ENCODE measurements around the gene ALDH8A1. TPM values are rescaled to one million over a fixed set of nuclear protein-coding genes. Genes with fewer than 3 reads are reported as not detected.

ALDH8A1 gene
- total RNA-seq: 0.58 and 1.2 TPM in 2 replicates
- long read RNA-seq: 0 reads

- H3K9me3 Mint-ChIP-seq: peaks cover 5% of the 10 kb centered on the region
- no peaks in the 10 kb centered on the region for H3K36me3 Mint-ChIP-seq (ENCODE audit: low read depth)
- no peaks in the 10 kb centered on the region for H3K4me1 Mint-ChIP-seq
- no peak within 1 kb of the TSS for H3K4me3 Mint-ChIP-seq
- H3K27ac Mint-ChIP-seq (ENCODE audit: unreplicated experiment): no peak within 1 kb of the TSS
- no peak for DNase-seq (ENCODE audit: low read depth, low spot score)
- H3K27me3 Mint-ChIP-seq (ENCODE audit: low read depth): no peaks in the 10 kb centered on the region
- no peak for TF ChIP-seq CTCF (conservative IDR thresholded peaks at IDR 0.05)
Measured at GRCh38 chr6:134949927-134950326, at the start of gene ALDH8A1. Gene ALDH8A1, minus strand, starts transcription at chr6:134950101. Its CDS starts 48 bp downstream, at chr6:134950053.

DNA sequence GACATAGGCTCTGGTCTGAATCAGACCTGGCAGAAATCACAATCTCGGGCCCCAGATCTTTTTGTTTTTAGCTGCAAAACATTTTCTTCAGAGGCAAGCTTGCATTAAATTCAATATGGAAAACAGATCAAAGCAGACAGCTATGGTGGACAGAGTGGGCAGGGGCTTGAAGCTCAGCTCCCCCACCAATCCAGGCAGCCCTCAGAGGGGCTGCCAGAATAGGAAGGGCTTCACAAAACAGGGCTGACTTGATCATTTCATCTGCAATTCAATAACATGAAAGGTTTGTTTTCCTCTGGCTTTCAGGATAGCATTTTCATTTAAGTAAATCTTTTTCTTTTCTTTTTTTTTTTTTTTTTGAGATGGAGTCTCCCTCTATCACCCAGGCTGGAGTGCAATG, 49.2 kb upstream of the ALDH8A1 start:
- peaks cover 9% of the 10 kb centered on the region for H3K36me3 Mint-ChIP-seq (ENCODE audit: low read depth)
- H3K27me3 Mint-ChIP-seq (ENCODE audit: low read depth): no peaks in the 10 kb centered on the region
- no peak overlapping the region for H3K4me3 Mint-ChIP-seq
- no peak for DNase-seq (ENCODE audit: low read depth, low spot score)
- no peaks in the 10 kb centered on the region for H3K4me1 Mint-ChIP-seq
- no peak overlapping the region for H3K27ac Mint-ChIP-seq (ENCODE audit: unreplicated experiment)
- no peaks in the 10 kb centered on the region for H3K9me3 Mint-ChIP-seq
- no peak for TF ChIP-seq CTCF (conservative IDR thresholded peaks at IDR 0.05)

GRCh38 chr6:134997133-134997995, 47.5 kb upstream of the ALDH8A1 start:
- DNase-seq (ENCODE audit: low read depth, low spot score): no peak
- no peak overlapping the region for H3K27ac Mint-ChIP-seq (ENCODE audit: unreplicated experiment)
- H3K36me3 Mint-ChIP-seq (ENCODE audit: low read depth): peaks cover 9% of the 10 kb centered on the region
- H3K4me3 Mint-ChIP-seq: no peak overlapping the region
- no peaks in the 10 kb centered on the region for H3K27me3 Mint-ChIP-seq (ENCODE audit: low read depth)
- no peak for TF ChIP-seq CTCF (conservative IDR thresholded peaks at IDR 0.05)
- H3K4me1 Mint-ChIP-seq: no peaks in the 10 kb centered on the region
- no peaks in the 10 kb centered on the region for H3K9me3 Mint-ChIP-seq

GRCh38 chr6:134995536-134995935, 45.6 kb upstream of the ALDH8A1 start:
- no peak for TF ChIP-seq CTCF (conservative IDR thresholded peaks at IDR 0.05)
- no peaks in the 10 kb centered on the region for H3K4me1 Mint-ChIP-seq
- no peak overlapping the region for H3K4me3 Mint-ChIP-seq
- no peak for DNase-seq (ENCODE audit: low read depth, low spot score)
- H3K36me3 Mint-ChIP-seq (ENCODE audit: low read depth): peaks cover 9% of the 10 kb centered on the region
- H3K27ac Mint-ChIP-seq (ENCODE audit: unreplicated experiment): no peak overlapping the region
- H3K9me3 Mint-ChIP-seq: no peaks in the 10 kb centered on the region
- H3K27me3 Mint-ChIP-seq (ENCODE audit: low read depth): no peaks in the 10 kb centered on the region

DNA sequence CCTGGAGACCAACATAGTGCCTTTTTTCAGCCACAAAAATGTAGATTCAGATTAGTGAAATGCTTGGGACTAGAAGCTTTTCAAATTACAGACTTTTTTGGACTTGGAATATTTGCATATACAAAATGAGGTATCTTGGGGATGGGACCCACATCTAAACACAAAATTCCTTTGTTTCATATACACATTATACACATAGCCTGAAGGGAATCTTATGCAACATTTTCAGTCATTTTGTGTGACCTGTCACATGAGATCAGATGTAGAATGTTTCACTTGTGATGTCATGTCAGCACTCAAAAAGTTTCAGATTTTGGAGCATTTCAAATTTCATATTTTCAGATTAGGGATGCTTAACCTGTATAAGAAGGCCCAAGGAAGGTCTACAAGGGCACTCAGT, 44.5 kb upstream of the ALDH8A1 start:
- Mint-ChIP-seq H3K4me1 (peaks cover 3% of the 10 kb centered on the region), H3K36me3 (ENCODE audit: low read depth) (peaks cover 9% of the 10 kb centered on the region), H3K9me3 (no peaks in the 10 kb centered on the region), H3K27me3 (ENCODE audit: low read depth) (no peaks in the 10 kb centered on the region), H3K4me3 (no peak overlapping the region), H3K27ac (ENCODE audit: unreplicated experiment) (no peak overlapping the region)
- no peak for TF ChIP-seq CTCF (conservative IDR thresholded peaks at IDR 0.05)
- no peak for DNase-seq (ENCODE audit: low read depth, low spot score)
